ENCODE results near the gene ENTPD2.
"Not testable (repeated sequence)": the region's sequence is repeated elsewhere in the genome, so short reads cannot be mapped to it uniquely, and the experiment has no call there.

ENTPD2 gene

DNA sequence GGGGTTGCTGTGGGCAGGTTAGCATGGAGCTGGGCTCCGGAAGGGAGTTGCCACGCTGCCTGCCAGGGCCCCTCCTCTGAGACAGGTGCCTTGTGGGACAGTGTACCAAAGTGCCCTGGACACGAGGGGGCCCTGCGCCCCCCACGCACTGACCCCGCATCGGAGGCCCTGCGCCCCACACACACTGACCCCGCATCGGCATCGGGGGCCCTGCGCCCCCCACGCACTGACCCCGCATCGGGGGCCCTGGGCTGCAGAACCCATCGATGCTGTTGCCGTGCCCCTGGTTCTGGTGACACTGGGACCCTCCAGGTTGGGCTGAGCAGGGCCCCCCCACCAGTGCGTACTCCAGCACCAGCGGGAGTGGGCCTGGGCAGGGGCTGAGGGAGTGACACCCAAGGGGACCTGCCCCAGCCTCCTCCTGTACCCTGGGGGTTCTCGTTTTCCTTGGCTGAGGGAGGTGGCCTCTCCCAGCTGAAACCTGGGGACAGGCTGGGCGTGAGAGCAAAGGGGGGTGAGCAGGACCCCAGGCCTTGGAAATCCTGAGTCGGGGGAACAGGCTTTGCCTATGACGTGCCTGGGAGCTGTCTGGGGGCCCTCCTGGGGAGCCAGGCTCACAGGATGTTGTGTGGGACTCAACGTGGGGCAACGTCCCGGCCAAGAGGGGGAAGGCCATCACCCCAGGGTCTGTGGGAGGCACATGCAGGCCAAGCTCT is 9.6 kb upstream of the ENTPD2 start:
- no peak for DNase-seq

DNA sequence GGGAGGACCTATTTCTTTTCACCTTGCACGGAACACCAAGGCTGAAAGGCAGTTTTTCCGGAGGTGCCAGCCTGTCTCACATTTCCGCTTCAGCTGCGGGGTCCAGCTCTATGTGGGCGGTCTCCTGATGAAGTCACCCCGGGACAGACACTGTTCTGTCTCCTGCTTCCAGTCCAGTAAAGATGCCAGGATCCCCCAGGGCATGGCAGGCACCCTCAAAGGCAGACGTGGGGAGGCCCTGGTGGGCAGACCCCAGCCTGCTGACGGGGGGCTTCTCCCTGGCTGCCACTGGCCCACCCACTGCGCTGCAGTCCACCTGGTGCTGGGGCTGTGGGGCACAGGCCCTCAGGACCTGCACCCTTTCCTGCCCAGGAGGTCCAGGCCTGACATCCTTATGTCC is 8.9 kb upstream of the ENTPD2 start:
- DNase-seq = not testable (repeated sequence)

DNA sequence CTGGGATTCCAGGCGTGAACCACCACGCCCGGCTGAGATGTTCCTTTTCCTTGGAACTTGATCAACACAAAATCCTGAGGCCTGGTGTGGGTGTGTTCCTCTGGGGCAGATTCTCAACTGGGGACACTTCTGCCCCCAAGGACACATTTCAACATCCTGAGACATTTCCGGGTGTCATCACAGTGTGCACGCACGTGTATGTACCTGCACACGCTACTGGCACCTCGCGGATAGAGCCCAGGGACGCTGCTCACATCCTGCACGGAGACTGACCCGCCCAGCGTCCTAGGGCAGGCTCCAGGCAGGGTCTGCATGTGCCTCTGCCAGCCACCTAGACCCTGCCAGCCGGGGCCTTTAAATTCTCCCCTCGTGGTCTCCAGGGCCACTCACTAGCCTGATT is 8.5 kb upstream of the ENTPD2 start:
- DNase-seq = no peak

- DNase-seq = no peak
These were observed 4.8 kb upstream of the ENTPD2 start for GRCh38 chr9:137058521-137059234.

DNA sequence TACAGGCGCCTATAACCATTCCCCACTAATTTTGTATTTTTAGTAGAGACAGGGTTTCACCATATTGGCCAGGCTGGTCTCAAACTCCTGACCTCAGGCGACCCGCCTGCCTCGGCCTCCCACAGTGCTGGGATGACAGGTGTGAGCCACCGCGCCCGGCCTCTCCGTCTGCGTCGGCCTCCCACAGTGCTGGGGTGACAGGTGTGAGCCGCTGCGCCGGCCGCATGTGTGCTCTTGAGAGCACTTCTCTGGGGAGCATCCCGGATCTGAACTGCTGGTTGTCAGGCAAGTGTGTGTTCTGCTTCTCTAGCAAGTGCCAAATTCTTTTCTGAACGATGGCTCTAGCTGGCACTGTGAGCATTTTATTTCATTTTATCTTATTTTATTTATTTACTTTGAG is 3.7 kb upstream of the ENTPD2 start:
- DNase-seq = no peak

DNA sequence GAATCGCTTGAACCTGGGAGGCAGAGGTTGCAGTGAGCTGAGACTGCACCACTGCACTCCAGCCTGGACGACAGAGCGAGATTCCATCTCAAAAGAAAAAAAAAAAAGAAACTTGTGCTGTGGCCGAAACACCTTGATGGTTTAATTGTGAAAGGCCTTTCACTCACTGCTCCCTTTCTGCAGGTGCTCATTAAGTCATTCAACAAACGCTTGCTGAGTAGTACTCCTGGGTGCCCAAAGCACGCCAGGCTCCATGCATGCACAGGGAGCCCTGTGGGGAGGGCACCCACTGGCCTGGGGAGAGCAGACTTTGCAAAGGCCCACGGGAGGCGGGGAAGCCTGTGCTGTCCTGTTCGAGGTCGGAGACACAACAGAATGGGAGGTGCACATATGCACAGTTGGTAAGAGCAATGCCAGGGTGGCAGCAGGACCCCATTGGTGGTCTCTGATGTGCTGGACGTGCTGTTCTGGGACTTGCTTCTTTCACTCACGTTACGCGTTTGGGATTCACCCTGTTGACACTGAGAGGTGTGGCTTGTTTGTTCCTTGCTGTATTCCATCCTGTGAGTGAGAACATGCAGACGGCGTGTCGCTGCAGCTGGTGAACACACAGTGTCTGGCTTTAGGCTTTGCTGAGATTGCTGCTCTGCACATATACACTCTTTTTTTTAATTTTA is 3.0 kb upstream of the ENTPD2 start:
- DNase-seq = no peak

- DNase-seq = no peak
These were observed 1.8 kb upstream of the ENTPD2 start for GRCh38 chr9:137055385-137056364.

DNA sequence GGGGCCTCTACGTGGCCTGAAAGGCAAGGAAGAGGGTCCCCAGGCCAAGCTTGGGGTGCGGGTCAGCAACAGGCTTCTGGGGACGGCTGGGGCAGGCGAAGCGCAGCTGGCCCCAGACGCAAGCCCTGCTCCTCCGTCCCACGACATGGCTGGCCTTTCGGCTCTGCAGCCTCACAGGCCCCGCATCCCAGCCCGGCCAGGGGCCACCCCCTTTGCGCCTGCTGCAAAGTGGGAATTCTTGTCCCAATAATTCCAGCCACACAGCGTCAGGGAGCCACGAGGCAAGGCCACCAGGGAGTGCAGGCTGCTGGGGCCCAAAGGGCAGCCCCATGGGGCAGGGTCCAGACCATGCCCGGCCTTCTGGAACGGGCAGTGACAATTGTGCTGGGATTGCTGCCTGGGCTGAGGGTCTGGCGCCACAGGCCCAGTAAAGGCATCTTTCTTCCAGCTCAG is 1.1 kb upstream of the ENTPD2 start:
- no peak for DNase-seq

GRCh38 chr9:137052998-137053943 is 590 bp downstream of the ENTPD2 start:
- DNase-seq = no peak

GRCh38 chr9:137052293-137052692 is 1.6 kb downstream of the ENTPD2 start:
- no peak for DNase-seq

GRCh38 chr9:137051145-137051724 is 2.6 kb downstream of the ENTPD2 start:
- no peak for DNase-seq

GRCh38 chr9:137050570-137050969 is 3.3 kb downstream of the ENTPD2 start:
- no peak for DNase-seq

DNA sequence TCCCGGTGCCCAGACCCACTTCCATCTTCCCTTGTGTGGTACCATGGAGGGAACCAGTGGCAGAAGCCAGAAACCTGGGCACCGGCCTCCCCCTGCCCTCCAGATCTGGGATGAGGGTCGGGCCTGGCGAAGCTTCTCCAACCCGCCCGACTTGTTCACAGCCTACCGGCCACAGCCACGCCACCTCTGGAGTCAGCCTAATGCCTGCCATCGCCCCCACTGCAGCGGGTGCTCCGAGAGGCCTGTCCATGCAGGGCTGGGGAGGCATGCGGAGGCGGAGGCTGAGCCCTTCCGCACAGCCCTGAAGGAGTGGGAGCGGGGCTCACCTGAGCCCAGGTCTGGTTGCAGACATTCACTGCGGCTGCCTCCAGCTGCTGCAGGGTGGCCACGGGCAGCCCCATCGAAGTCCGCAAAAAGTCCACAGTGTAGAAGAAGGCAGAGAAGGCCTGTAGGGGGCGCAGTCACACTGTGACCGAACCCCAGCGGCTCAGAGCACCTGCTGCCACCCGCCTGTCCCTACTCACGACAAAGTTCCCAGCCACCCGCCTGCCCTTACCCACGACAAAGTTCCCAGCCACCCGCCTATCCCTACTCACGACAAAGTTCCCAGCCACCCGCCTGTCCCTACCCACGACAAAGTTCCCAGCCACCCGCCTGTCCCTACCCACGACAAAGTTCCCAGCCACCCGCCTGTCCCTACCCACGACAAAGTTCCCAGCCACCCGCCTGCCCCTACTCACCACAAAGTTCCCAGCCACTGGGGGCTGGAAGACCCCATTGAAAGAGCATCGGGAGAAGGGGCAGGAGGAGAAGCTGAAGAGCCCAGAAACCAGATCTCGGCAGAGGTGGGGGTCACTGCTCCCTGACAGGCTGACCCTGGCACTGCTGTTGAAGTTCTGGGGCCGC is 4.1 kb downstream of the ENTPD2 start:
- DNase-seq = peak; percentile 65

DNA sequence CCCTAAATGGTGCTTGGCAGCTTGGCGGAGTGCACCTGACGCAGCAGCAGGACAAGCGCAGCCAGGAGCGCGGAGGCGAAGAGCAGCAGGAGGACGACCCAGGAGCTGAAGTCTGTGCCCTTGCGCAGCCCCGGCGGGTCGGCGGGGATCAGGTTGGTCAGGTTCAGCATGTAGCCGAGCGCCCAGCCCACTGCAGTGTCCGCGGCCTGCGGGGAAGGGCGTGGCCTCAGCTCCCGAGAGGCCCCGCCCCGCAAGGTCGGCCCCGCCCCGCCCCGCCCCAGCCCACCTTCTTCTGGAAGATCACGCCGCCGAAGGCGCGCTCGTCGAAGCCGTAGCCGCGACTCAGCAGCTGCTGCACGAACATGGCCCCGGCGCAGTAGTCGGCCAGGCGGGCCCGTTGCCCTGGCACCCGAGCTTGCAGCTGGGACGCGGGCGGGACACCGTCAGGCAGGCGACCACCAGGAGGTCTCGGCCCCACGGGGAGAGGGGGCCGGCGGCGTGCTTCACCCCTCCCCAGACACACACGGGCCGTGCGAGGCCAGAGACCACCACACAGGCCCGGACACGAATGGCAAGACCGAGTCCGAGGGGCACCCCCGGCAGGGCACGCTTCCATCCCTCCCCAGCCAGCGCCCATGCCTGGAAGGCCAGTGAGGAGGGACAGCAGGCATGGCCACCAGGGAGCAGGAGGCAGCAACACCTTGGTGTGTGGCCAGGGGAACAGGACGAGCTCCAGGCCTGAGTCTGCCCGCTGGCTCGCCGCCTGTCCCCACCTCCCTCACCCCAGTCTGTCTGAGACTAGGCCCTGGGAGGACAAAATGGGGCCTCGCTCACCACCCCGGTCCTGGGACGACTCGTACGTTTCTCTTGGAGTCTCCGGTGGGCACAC is 5.0 kb downstream of the ENTPD2 start:
- no peak for DNase-seq

DNA sequence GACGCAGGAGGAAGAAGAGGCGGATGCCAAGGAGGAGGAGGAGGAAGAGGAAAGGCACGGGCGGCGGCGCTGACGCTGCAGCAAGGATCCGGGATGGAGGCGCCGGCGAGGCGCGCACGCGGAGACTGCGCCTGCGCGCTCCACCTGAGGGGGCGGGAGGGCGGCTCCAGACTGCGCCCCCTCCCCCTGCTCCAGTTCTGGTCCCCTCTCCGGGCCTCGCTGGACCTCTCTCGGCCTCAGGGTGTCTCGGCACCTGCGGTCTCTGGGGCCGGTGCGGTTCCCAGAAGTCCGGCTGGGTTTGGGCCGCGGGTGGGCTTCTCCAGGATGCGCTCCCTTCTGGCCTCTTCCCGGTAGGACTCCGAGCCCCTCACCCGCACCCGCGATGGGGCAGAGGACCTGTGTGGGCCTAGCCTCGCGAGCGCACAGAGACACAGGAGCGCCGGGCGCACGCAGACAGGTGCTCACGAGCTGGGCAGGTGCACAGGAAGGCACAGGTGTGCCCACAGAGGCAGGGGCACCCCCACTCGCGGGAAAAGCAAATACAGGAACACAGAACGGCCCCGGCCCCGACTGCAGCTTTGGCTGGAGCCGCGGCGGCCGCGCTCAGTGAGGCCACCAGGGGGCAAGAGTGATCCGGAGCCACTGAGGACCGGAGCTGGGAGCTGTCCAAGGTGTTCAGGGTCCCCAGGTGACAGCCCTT is 7.6 kb downstream of the ENTPD2 start, which contains the start of gene NPDC1:
TSS of gene NPDC1 (minus strand) at position 90 of the 700 bp plus-strand sequence. CDS start 188 bp downstream, outside the sequence.
- peak; percentile 85 for DNase-seq

- no peak for DNase-seq
These were observed 8.4 kb downstream of the ENTPD2 start for GRCh38 chr9:137045294-137046087.

DNA sequence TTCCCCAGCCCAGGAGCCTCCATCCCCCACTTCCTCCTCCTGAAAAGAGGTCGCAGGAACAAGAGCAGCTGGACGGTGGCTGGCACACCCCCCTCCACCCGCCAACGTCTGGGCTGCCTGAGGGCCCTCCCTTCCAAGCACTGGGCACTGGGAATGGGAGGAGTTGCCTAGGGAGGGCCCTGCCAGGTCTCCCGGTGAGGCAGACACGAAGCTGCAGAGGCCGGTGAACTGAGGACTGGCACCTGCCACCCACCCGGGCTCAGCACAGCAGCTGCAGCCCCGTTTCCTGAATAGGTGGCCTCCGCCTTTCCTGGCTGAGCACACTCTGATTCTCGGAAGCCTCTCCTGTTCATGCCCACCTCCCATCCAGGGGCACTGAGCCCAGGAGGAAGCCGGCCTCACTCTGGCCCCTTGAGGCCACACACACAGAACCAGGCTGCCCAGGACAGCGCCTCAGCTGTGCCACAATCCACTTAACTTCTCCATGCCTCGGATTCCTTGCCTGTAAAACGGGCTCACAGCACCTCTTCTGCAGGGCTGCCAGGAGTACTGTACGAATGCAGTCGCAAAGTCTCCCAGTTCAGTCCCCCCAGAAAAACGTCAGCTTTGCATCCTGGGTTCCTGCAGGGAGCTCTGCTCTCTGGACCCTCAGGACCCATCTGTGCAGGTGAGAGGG is 9.2 kb downstream of the ENTPD2 start:
- no peak for DNase-seq

Measured in CD4-positive, alpha-beta T cell treated with Interleukin-17A for 1 hour (primary cell).